ENCODE results near the gene MIPEP.

- TF ChIP-seq CTCF (IDR thresholded peaks at IDR 0.05; ENCODE audit: insufficient read depth, low read depth, low read length) (no peak), EZH2 (IDR thresholded peaks at IDR 0.05; ENCODE audit: insufficient read depth, low read length) (no peak)
Observed at GRCh38 chr13:23695711-23696464, 193.3 kb downstream of the MIPEP start.
